ENCODE data around the gene GBA2. TPM values are rescaled to one million over a fixed set of nuclear protein-coding genes. Genes with fewer than 3 reads are reported as not detected.

Gene GBA2
- total RNA-seq, 1 donor from 2014 or later: 37.9 TPM

DNA sequence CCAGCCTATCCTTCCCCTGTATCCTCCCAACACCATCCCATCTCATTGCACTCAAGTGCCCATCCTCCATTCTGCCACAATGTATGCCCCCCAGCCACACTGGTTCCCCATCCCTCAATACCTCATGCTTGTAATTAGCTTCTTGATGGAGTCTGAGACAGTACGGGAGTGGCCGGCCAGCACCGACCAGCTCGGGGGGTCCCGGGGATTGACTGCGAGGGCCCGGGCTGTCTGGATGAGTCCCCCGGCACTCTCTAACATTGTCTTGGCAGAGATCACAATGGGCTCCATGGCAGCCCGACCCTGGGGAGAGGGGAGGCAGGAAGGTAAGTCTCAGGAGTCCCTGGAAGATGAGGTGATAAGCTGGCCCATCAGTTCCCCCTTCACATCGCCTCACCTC, 42.1 kb downstream of the GBA2 start:
- peaks cover 64% of the 10 kb centered on the region for H3K36me3 ChIP-seq (ENCODE audit: control insufficient read depth, insufficient read depth, low read length)
- TF ChIP-seq, protein P1, sequence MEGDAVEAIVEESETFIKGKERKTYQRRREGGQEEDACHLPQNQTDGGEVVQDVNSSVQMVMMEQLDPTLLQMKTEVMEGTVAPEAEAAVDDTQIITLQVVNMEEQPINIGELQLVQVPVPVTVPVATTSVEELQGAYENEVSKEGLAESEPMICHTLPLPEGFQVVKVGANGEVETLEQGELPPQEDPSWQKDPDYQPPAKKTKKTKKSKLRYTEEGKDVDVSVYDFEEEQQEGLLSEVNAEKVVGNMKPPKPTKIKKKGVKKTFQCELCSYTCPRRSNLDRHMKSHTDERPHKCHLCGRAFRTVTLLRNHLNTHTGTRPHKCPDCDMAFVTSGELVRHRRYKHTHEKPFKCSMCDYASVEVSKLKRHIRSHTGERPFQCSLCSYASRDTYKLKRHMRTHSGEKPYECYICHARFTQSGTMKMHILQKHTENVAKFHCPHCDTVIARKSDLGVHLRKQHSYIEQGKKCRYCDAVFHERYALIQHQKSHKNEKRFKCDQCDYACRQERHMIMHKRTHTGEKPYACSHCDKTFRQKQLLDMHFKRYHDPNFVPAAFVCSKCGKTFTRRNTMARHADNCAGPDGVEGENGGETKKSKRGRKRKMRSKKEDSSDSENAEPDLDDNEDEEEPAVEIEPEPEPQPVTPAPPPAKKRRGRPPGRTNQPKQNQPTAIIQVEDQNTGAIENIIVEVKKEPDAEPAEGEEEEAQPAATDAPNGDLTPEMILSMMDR (IDR thresholded peaks at IDR 0.05; ENCODE audit: insufficient read depth, low read length, severe bottlenecking): no peak
- no peak for FAIRE-seq
- no peak for DNase-seq (ENCODE audit: low read depth)
- no peaks in the 10 kb centered on the region for H3K27me3 ChIP-seq (ENCODE audit: control insufficient read depth, insufficient read depth, low read length)
- H3K4me3 ChIP-seq (ENCODE audit: low read depth, low read length): no peak overlapping the region

- no peak for FAIRE-seq
- peaks cover 64% of the 10 kb centered on the region for H3K36me3 ChIP-seq (ENCODE audit: control insufficient read depth, insufficient read depth, low read length)
- TF ChIP-seq, protein P1 (IDR thresholded peaks at IDR 0.05; ENCODE audit: insufficient read depth, low read length, severe bottlenecking): no peak
Observed at GRCh38 chr9:35705836-35706430, 43.1 kb downstream of the GBA2 start.

GRCh38 chr9:35705372-35705771, 43.7 kb downstream of the GBA2 start:
- H3K36me3 ChIP-seq (ENCODE audit: control insufficient read depth, insufficient read depth, low read length): peaks cover 62% of the 10 kb centered on the region
- FAIRE-seq: no peak
- DNase-seq (ENCODE audit: low read depth): no peak
- H3K4me3 ChIP-seq (ENCODE audit: low read depth, low read length): no peak overlapping the region
- H3K27me3 ChIP-seq (ENCODE audit: control insufficient read depth, insufficient read depth, low read length): no peaks in the 10 kb centered on the region
- TF ChIP-seq, protein P1 (IDR thresholded peaks at IDR 0.05; ENCODE audit: insufficient read depth, low read length, severe bottlenecking): no peak

More at GRCh38 chr9:35705836-35706430, 43.1 kb downstream of the GBA2 start:
- no peak for DNase-seq (ENCODE audit: low read depth)
- Histone ChIP-seq H3K4me3 (ENCODE audit: low read depth, low read length) (no peak overlapping the region), H3K27me3 (ENCODE audit: control insufficient read depth, insufficient read depth, low read length) (no peaks in the 10 kb centered on the region)

DNA sequence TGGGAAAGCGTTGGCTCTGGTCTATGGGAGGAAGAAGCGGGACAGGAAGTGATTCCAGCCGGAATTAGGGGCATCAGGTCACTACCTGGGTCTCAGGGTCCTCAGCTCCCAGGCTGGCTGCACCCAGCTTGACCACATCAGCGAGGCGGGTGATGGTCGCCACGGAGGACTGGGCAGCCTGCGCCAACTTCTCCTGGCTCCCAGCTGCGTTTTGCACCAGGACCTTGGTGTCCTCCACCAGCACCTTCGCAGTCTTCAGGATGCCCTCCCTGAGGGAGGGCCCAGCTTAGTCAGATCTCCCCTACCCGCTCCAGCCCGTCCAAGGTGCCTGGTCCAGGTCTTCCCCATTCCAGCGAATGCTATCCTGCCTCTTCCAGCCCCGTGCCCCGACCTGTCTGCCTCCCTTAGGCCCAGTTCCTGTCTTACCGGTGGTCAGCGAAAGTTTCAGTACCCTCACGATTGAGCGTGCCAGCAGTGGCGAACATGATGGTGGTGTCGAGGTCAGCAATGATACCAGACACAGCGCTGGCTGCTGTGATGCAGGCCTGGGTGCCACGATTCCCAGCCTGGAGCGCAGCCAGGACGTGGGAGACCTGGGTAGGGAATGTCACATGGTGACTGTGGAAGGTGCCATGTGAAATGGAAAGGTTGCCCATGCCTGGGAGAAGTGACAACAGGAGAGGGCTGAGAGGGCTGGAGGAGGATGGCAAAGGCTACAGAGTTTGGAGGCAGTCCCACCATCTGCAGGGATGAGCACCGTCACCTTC, 44.9 kb downstream of the GBA2 start:
- no peak for DNase-seq (ENCODE audit: low read depth)
- TF ChIP-seq, protein P1 (IDR thresholded peaks at IDR 0.05; ENCODE audit: insufficient read depth, low read length, severe bottlenecking): no peak
- peak; percentile 50 for FAIRE-seq
- Histone ChIP-seq H3K27me3 (ENCODE audit: control insufficient read depth, insufficient read depth, low read length) (no peaks in the 10 kb centered on the region), H3K36me3 (ENCODE audit: control insufficient read depth, insufficient read depth, low read length) (peaks cover 66% of the 10 kb centered on the region), H3K4me3 (ENCODE audit: low read depth, low read length) (no peak overlapping the region)

DNA sequence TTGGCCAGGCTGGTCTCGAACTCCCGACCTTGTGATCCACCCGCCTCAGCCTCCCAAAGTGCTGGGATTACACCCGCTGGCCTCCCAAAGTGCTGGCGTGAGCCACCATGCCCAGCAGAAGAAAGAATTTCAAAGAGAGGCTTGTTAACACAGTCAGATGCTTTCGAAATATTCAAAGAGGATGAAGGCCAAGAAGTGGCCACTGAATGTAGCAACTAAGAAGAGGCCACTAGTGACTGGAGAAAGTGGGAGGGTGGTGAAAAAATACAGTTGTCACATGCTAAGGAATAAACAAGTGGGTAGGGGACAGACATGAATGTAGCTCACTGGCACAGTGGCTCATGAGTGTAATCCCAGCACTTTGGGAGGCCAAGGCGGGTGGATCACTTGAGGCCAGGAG, 46.3 kb downstream of the GBA2 start:
- no peaks in the 10 kb centered on the region for H3K27me3 ChIP-seq (ENCODE audit: control insufficient read depth, insufficient read depth, low read length)
- H3K4me3 ChIP-seq (ENCODE audit: low read depth, low read length): no peak overlapping the region
- TF ChIP-seq, protein P1 (IDR thresholded peaks at IDR 0.05; ENCODE audit: insufficient read depth, low read length, severe bottlenecking): no peak
- no peak for DNase-seq (ENCODE audit: low read depth)
- peaks cover 71% of the 10 kb centered on the region for H3K36me3 ChIP-seq (ENCODE audit: control insufficient read depth, insufficient read depth, low read length)
- no peak for FAIRE-seq

Data from bronchial epithelial cell (primary cell).